HepG2 (cell line): Measurements from ENCODE around the gene ERICH6. TPM values are rescaled to one million over a fixed set of nuclear protein-coding genes. Genes with fewer than 3 reads are reported as not detected.

Experiments used
- ATRX ChIP-seq: sonication (generic); formaldehyde crosslinking; IDR thresholded peaks from 2 replicates; pipeline ENCODE4 v1.4.0; 2020; ENCODE audit warnings: missing genetic modification reagents, borderline replicate concordance
- BHLHE40 ChIP-seq: IDR thresholded peaks from 2 replicates; pipeline ENCODE4 v1.6.1; 2011; ENCODE audit warnings: low read length, improper control_type of control experiment
- BORCS8-MEF2B ChIP-seq: sonication (generic); formaldehyde crosslinking; IDR thresholded peaks from 2 replicates; pipeline ENCODE4 v1.8.0; 2022; ENCODE audit warnings: mild to moderate bottlenecking, missing genetic modification reagents
- E2F1 ChIP-seq: sonication (generic); formaldehyde crosslinking; IDR thresholded peaks from 2 replicates; pipeline ENCODE4 v1.5.0; 2020; ENCODE audit warnings: missing genetic modification reagents
- EHMT2 ChIP-seq: fragments of 200-600 bp; sonication (generic); IDR thresholded peaks from 2 replicates; pipeline ENCODE4 v1.7.0; 2017; ENCODE audit warnings: antibody characterized with exemption, low read depth, low read length, borderline replicate concordance
- ELF1 ChIP-seq: sonication (generic); formaldehyde crosslinking; IDR thresholded peaks from 2 replicates; pipeline ENCODE4 v1.4.0; 2020; ENCODE audit warnings: missing genetic modification reagents
- MED13 ChIP-seq: sonication (generic); formaldehyde crosslinking; IDR thresholded peaks from 2 replicates; pipeline ENCODE4 v1.5.0; 2020; ENCODE audit warnings: missing genetic modification reagents
- NFYC ChIP-seq: IDR thresholded peaks from 2 replicates; pipeline ENCODE4 v1.6.1; 2016; ENCODE audit warnings: missing genetic modification reagents, missing compliant biosample characterization
- NR1H2 ChIP-seq: sonication (generic); formaldehyde crosslinking; IDR thresholded peaks from 2 replicates; pipeline ENCODE4 v1.8.1; 2022; ENCODE audit warnings: low read depth, missing genetic modification reagents, borderline replicate concordance
- ONECUT2 ChIP-seq: sonication (generic); formaldehyde crosslinking; IDR thresholded peaks from 2 replicates; pipeline ENCODE4 v1.4.0; 2020; ENCODE audit warnings: missing genetic modification reagents
- SALL1 ChIP-seq: sonication (generic); formaldehyde crosslinking; IDR thresholded peaks from 2 replicates; pipeline ENCODE4 v1.8.0; 2022; ENCODE audit warnings: mild to moderate bottlenecking, missing genetic modification reagents
- SIX4 ChIP-seq: sonication (generic); formaldehyde crosslinking; IDR thresholded peaks from 2 replicates; pipeline ENCODE4 v1.4.0; 2020; ENCODE audit warnings: missing genetic modification reagents
- SRY ChIP-seq: sonication (generic); formaldehyde crosslinking; IDR thresholded peaks from 2 replicates; pipeline ENCODE4 v1.8.0; 2022; ENCODE audit warnings: mild to moderate bottlenecking, missing genetic modification reagents
- SSRP1 ChIP-seq: IDR thresholded peaks from 2 replicates; pipeline ENCODE4 v1.6.1; 2016; ENCODE audit warnings: control low read depth
- TCF7L2 ChIP-seq: IDR thresholded peaks from 2 replicates; pipeline ENCODE4 v1.6.1; 2011; ENCODE audit warnings: mild to moderate bottlenecking, low read depth, low read length, moderate library complexity
- TFDP2 ChIP-seq: sonication (generic); formaldehyde crosslinking; IDR thresholded peaks from 2 replicates; pipeline ENCODE4 v1.4.0; 2020; ENCODE audit warnings: missing genetic modification reagents
- YEATS2 ChIP-seq: sonication (generic); formaldehyde crosslinking; IDR thresholded peaks from 2 replicates; pipeline ENCODE4 v1.4.0; 2020; ENCODE audit warnings: missing genetic modification reagents, borderline replicate concordance
- ZBTB7B ChIP-seq: sonication (generic); formaldehyde crosslinking; IDR thresholded peaks from 2 replicates; pipeline ENCODE4 v1.4.0; 2020; ENCODE audit warnings: missing genetic modification reagents
- ZMYM2 ChIP-seq: sonication (generic); formaldehyde crosslinking; IDR thresholded peaks from 2 replicates; pipeline ENCODE4 v1.8.0; 2022; ENCODE audit warnings: mild to moderate bottlenecking, missing genetic modification reagents
- ZNF10 ChIP-seq: sonication (generic); formaldehyde crosslinking; IDR thresholded peaks from 2 replicates; pipeline ENCODE4 v1.4.0; 2020; ENCODE audit warnings: mild to moderate bottlenecking, low read depth, missing genetic modification reagents, borderline replicate concordance
- ZNF543 ChIP-seq: sonication (generic); formaldehyde crosslinking; IDR thresholded peaks from 2 replicates; pipeline ENCODE4 v1.4.0; 2020; ENCODE audit warnings: mild to moderate bottlenecking, missing genetic modification reagents
- ZNF557 ChIP-seq: sonication (generic); formaldehyde crosslinking; IDR thresholded peaks from 2 replicates; pipeline ENCODE4 v1.4.0; 2020; ENCODE audit warnings: missing genetic modification reagents
- ZNF563 ChIP-seq: sonication (generic); formaldehyde crosslinking; IDR thresholded peaks from 2 replicates; pipeline ENCODE4 v1.8.0; 2022; ENCODE audit warnings: mild to moderate bottlenecking, moderate library complexity, missing genetic modification reagents
- ZNF639 ChIP-seq: conservative IDR thresholded peaks from 2 replicates; pipeline ENCODE4 v1.6.1; 2018; ENCODE audit warnings: missing genetic modification reagents
- ZNF672 ChIP-seq: sonication (generic); formaldehyde crosslinking; IDR thresholded peaks from 2 replicates; pipeline ENCODE4 v1.8.1; 2022; ENCODE audit warnings: missing genetic modification reagents
- ZNF792 ChIP-seq: IDR thresholded peaks from 2 replicates; pipeline ENCODE4 v1.6.1; 2016
- polyA plus RNA-seq, 8 experiments: library from polyadenylated mRNA; depleted of rRNA in 3 of 8; stranded (reverse) in 7 of 8; unstranded in 1 of 8; fragments of >200 nt; fragmentation: Illumina TruSeq in 4 of 8; extraction: Trizol in 4 of 8; gene quantifications; 2 replicates each; pipeline versions ENCODE4 v1.2.1 to v1.2.3, GENCODE V29; 2011 to 2016; ENCODE audit warnings: low read depth in 4 of 8, missing spikeins in 1 of 8, mixed read lengths in 1 of 8; ENCODE audit not compliant: insufficient read depth in 1 of 8
- total RNA-seq, 5 experiments: library from RNA; depleted of rRNA; stranded (reverse); fragments of >200 nt; fragmentation: Illumina TruSeq; extraction: Trizol; gene quantifications; 2 replicates each; pipeline ENCODE4 v1.2.3, GENCODE V29; 2016; ENCODE audit warnings: low read depth in 1 of 5

Gene ERICH6
- total and polyA plus RNA-seq, 2 of the 13 experiments (the other 11 are each of a cell fraction or from before 2014, with no cell fraction given): 0.03 TPM; not detected in 1

GRCh38 chr3:150736903-150737832 lies 33.4 kb upstream of the ERICH6 start (continued):
- TF ChIP-seq ZBTB7B (CRISPR knock-in tag): peak; percentile 66; the same call in 1 of the 2 replicates
- TF ChIP-seq TCF7L2: peak; percentile 99
- TF ChIP-seq ZMYM2 (CRISPR knock-in tag): peak; percentile 83
- TF ChIP-seq ONECUT2 (CRISPR knock-in tag): peak; percentile 84
- peak; percentile 95 for TF ChIP-seq MED13 (CRISPR knock-in tag)
- no peak for TF ChIP-seq ZNF10
- no peak for TF ChIP-seq TFDP2 (CRISPR knock-in tag)
- TF ChIP-seq SALL1 (CRISPR knock-in tag): peak; percentile 96
- no peak for TF ChIP-seq ZNF563 (CRISPR knock-in tag)
- 0 out of 2 replicates have a peak, but pooled peaks have one; percentile 57 for TF ChIP-seq SSRP1 (CRISPR knock-in tag)
- TF ChIP-seq ZNF792 (CRISPR knock-in tag): 0 out of 2 replicates have a peak, but pooled peaks have one; percentile 44
- TF ChIP-seq SRY (CRISPR knock-in tag): no peak
- no peak for TF ChIP-seq ATRX (CRISPR knock-in tag)
- TF ChIP-seq ZNF557 (CRISPR knock-in tag): 0 out of 2 replicates have a peak, but pooled peaks have one; percentile 50
- TF ChIP-seq ZNF672 (CRISPR knock-in tag): no peak
- no peak; the same call in 1 of the 2 replicates for TF ChIP-seq NR1H2 (CRISPR knock-in tag)
- 0 out of 2 replicates have a peak, but pooled peaks have one; percentile 34 for TF ChIP-seq ZNF639
- TF ChIP-seq ZNF543 (CRISPR knock-in tag): no peak
- peak; percentile 24; the same call in 1 of the 2 replicates for TF ChIP-seq ELF1
- no peak for TF ChIP-seq E2F1 (CRISPR knock-in tag)
- TF ChIP-seq BHLHE40: peak; percentile 96
- peak; percentile 62; the same call in 1 of the 2 replicates for TF ChIP-seq YEATS2 (CRISPR knock-in tag)
- TF ChIP-seq EHMT2: peak; percentile 39; the same call in 1 of the 2 replicates
- no peak for TF ChIP-seq BORCS8-MEF2B
- TF ChIP-seq NFYC (CRISPR knock-in tag): no peak
- TF ChIP-seq SIX4 (CRISPR knock-in tag): peak; percentile 89
